ENCODE data around the gene NKIRAS1.
"Not testable (repeated sequence)": the region's sequence is repeated elsewhere in the genome, so short reads cannot be mapped to it uniquely, and the experiment has no call there.

The NKIRAS1 gene

DNA sequence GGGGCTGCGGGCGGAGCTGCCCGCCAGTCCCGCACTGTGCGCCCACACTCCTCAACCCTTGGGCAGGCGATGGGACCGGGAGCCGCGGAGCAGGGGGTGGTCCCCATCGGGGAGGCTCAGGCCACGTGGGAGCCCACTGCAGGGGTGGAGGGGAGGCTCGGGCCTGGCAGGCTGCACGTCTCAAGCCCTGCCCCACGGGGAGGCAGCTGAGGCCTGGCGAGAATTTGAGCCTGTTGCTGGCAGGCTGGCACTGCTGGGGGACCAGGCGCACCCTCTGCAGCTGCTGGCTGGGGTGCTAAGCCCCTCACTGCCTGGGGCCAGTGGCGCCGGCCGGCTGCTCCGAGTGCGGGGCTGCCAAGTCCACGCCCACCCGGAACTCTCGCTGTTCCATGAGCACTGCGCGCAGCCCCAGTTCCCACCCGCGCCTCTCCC is 34.3 kb downstream of the NKIRAS1 start:
- H3K4me3 ChIP-seq (ENCODE audit: insufficient read depth in 1 of 2, low read depth in 1 of 2, low read length in 2 of 2) = no peak overlapping the region
- H2BK120ac ChIP-seq (ENCODE audit: low read depth, low read length) = no peak overlapping the region
- DNase-seq = no peak
- H3K4me2 ChIP-seq (ENCODE audit: low read length, poor library complexity, severe bottlenecking) = no peak overlapping the region
- peaks cover 1% of the 10 kb centered on the region for H3K4me1 ChIP-seq (ENCODE audit: control insufficient read depth, insufficient read depth, low read depth, low read length)
- no peak overlapping the region for H2AFZ ChIP-seq (ENCODE audit: low read depth, low read length)
- peak overlapping the region in 1 of 2 experiments; percentile 7 for H3K18ac ChIP-seq (ENCODE audit: low read depth in 1 of 2, low read length in 2 of 2)
- H3K14ac ChIP-seq (ENCODE audit: low read length in 2 of 2) = no peak overlapping the region
- peaks cover 38% of the 10 kb centered on the region for H3K79me1 ChIP-seq (replicated peaks; ENCODE audit: low read length, poor library complexity, severe bottlenecking)
- no peaks in the 10 kb centered on the region for H3K9me3 ChIP-seq (ENCODE audit: control insufficient read depth, low read length)
- H3K27me3 ChIP-seq (ENCODE audit: control insufficient read depth in 1 of 2, insufficient read depth in 1 of 2, low read length in 2 of 2) = no peaks in the 10 kb centered on the region
- no peak overlapping the region for H2BK15ac ChIP-seq (ENCODE audit: low read depth, poor library complexity, severe bottlenecking)
- peaks cover 14 to 22% of the 10 kb centered on the region in 2 experiments for H3K36me3 ChIP-seq (ENCODE audit: control insufficient read depth in 1 of 2, insufficient read depth in 2 of 2, low read depth in 1 of 2, low read length in 2 of 2)
- no peak overlapping the region for H3K9ac ChIP-seq (ENCODE audit: low read length)
- H3K4ac ChIP-seq (ENCODE audit: low read depth in 1 of 2, low read length in 2 of 2) = no peak overlapping the region
- no peak overlapping the region for H3K23ac ChIP-seq (ENCODE audit: low read length in 2 of 2)
- H4K91ac ChIP-seq (ENCODE audit: low read length) = no peak overlapping the region
- peak overlapping the region; percentile 69 for H4K8ac ChIP-seq (ENCODE audit: low read length)
- 97% methylated on average over 28 of the region's 28 CpGs for WGBS
- H2BK12ac ChIP-seq (ENCODE audit: low read length in 2 of 2) = peak overlapping the region in 1 of 2 experiments; percentile 39
- H2AK5ac ChIP-seq (ENCODE audit: low read length, severe bottlenecking) = no peak overlapping the region
- H2BK5ac ChIP-seq (ENCODE audit: low read depth, low read length, poor library complexity, severe bottlenecking) = no peak overlapping the region
- no peak overlapping the region for H3K27ac ChIP-seq (ENCODE audit: low read length, poor library complexity, severe bottlenecking)

DNA sequence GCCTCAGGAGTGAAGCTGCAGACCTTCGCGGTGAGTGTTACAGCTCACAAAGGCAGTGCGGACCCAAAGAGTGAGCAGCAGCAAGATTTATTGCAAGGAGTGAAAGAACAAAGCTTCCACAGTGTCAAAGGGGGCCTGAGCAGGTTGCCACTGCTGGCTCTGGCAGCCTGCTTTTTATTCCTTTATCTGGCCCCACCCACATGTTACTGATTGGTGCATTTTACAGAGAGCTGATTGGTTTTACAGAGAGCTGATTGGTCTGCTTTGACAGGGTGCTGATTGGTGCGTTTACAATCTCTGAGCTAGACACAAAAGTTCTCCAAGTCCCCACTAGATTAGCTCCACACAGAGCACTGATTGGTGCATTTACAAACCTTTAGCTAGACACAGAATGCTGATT is 34.8 kb downstream of the NKIRAS1 start:
- H4K8ac ChIP-seq (ENCODE audit: low read length); H4K91ac ChIP-seq (ENCODE audit: low read length); H2BK5ac ChIP-seq (ENCODE audit: low read depth, low read length, poor library complexity, severe bottlenecking); H3K4me2 ChIP-seq (ENCODE audit: low read length, poor library complexity, severe bottlenecking); H3K4ac ChIP-seq (ENCODE audit: low read depth in 1 of 2, low read length in 2 of 2); H2BK15ac ChIP-seq (ENCODE audit: low read depth, poor library complexity, severe bottlenecking); H3K9me3 ChIP-seq (ENCODE audit: control insufficient read depth, low read length); H2AFZ ChIP-seq (ENCODE audit: low read depth, low read length); H3K14ac ChIP-seq (ENCODE audit: low read length in 2 of 2); H3K4me3 ChIP-seq (ENCODE audit: insufficient read depth in 1 of 2, low read depth in 1 of 2, low read length in 2 of 2); H2AK5ac ChIP-seq (ENCODE audit: low read length, severe bottlenecking); H3K18ac ChIP-seq (ENCODE audit: low read depth in 1 of 2, low read length in 2 of 2); H2BK12ac ChIP-seq (ENCODE audit: low read length in 2 of 2); H3K23ac ChIP-seq (ENCODE audit: low read length in 2 of 2); H3K27ac ChIP-seq (ENCODE audit: low read length, poor library complexity, severe bottlenecking); DNase-seq; H2BK120ac ChIP-seq (ENCODE audit: low read depth, low read length); H3K27me3 ChIP-seq (ENCODE audit: control insufficient read depth in 1 of 2, insufficient read depth in 1 of 2, low read length in 2 of 2); H3K9ac ChIP-seq (ENCODE audit: low read length); H3K4me1 ChIP-seq (ENCODE audit: control insufficient read depth, insufficient read depth, low read depth, low read length): not testable (repeated sequence)
- Histone ChIP-seq H3K79me1 (replicated peaks; ENCODE audit: low read length, poor library complexity, severe bottlenecking) (peaks cover 34% of the 10 kb centered on the region), H3K36me3 (ENCODE audit: control insufficient read depth in 1 of 2, insufficient read depth in 2 of 2, low read depth in 1 of 2, low read length in 2 of 2) (peaks cover 14 to 17% of the 10 kb centered on the region in 2 experiments)
- 66% methylated on average over 4 of the region's 4 CpGs for WGBS

DNA sequence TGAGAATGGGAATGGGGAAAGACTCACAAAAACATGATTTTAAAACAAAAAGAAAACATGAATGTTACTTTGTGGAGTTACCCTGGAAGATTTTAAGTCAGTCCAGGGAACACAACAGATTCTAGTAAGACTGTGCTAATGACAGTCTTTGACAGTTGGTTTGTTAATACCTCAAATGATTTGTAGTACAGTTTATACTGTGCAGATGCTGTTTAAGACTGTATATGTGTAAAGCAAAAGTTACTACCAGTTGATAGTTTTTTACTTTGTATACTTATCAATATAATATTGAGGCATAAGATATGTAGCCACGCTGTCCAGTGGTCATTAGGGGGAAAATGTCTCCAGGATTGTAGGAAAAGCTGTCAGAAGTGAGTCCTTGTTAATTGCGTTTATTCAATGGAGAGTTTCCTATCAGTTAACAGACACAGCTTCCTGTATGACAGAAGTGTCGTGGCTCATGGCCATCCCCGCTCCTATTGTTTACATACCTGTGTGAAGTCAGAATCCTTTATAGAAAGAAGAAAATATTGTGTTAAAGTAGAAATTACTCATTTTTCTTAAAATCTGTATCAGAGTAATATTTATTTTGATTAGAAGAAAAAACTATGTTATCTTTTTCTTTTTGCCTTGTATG is 36.0 kb downstream of the NKIRAS1 start:
- Histone ChIP-seq H3K23ac (ENCODE audit: low read length in 2 of 2) (no peak overlapping the region), H3K4ac (ENCODE audit: low read depth in 1 of 2, low read length in 2 of 2) (no peak overlapping the region)
- 59% methylated on average over 2 of the region's 4 CpGs for WGBS

DNA sequence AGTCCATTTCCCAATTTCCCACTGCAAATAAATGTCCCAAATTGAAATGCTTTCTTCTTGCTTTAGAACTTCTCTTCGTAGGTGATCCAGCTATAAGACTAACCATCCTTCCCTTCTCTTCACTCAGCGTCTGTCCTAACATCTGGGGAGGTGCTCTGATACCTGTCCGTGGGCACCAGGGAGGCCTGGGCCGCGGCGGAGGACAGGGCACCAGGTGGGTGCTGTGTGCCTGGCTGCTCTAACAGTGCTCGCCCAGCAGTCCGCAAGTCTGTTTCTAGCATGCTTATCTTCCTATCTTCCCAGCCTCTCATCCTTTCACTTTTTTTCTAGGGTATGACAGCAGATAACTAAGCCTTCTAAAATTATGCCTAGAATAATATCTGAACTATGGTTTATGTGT is 37.3 kb downstream of the NKIRAS1 start:
- Histone ChIP-seq H2AFZ (ENCODE audit: low read depth, low read length) (no peak overlapping the region), H3K4me1 (ENCODE audit: control insufficient read depth, insufficient read depth, low read depth, low read length) (peaks cover 3% of the 10 kb centered on the region), H3K4me3 (ENCODE audit: insufficient read depth in 1 of 2, low read depth in 1 of 2, low read length in 2 of 2) (no peak overlapping the region)

More for the DNA sequence above, 36.0 kb downstream of the NKIRAS1 start:
- Histone ChIP-seq H2BK15ac (ENCODE audit: low read depth, poor library complexity, severe bottlenecking) (no peak overlapping the region), H3K4me2 (ENCODE audit: low read length, poor library complexity, severe bottlenecking) (no peak overlapping the region), H2BK5ac (ENCODE audit: low read depth, low read length, poor library complexity, severe bottlenecking) (no peak overlapping the region), H2AFZ (ENCODE audit: low read depth, low read length) (no peak overlapping the region), H3K18ac (ENCODE audit: low read depth in 1 of 2, low read length in 2 of 2) (no peak overlapping the region), H4K8ac (ENCODE audit: low read length) (no peak overlapping the region), H2BK120ac (ENCODE audit: low read depth, low read length) (no peak overlapping the region), H4K91ac (ENCODE audit: low read length) (no peak overlapping the region), H3K4me3 (ENCODE audit: insufficient read depth in 1 of 2, low read depth in 1 of 2, low read length in 2 of 2) (no peak overlapping the region), H3K14ac (ENCODE audit: low read length in 2 of 2) (no peak overlapping the region), H3K9ac (ENCODE audit: low read length) (no peak overlapping the region), H3K36me3 (ENCODE audit: control insufficient read depth in 1 of 2, insufficient read depth in 2 of 2, low read depth in 1 of 2, low read length in 2 of 2) (peaks cover 11 to 14% of the 10 kb centered on the region in 2 experiments), H3K27me3 (ENCODE audit: control insufficient read depth in 1 of 2, insufficient read depth in 1 of 2, low read length in 2 of 2) (no peaks in the 10 kb centered on the region), H3K79me1 (replicated peaks; ENCODE audit: low read length, poor library complexity, severe bottlenecking) (peaks cover 30% of the 10 kb centered on the region), H3K27ac (ENCODE audit: low read length, poor library complexity, severe bottlenecking) (no peak overlapping the region), H3K4me1 (ENCODE audit: control insufficient read depth, insufficient read depth, low read depth, low read length) (peaks cover 3% of the 10 kb centered on the region), H2AK5ac (ENCODE audit: low read length, severe bottlenecking) (no peak overlapping the region), H3K9me3 (ENCODE audit: control insufficient read depth, low read length) (no peaks in the 10 kb centered on the region), H2BK12ac (ENCODE audit: low read length in 2 of 2) (no peak overlapping the region)
- DNase-seq = peak; percentile 29

More for the DNA sequence above, 37.3 kb downstream of the NKIRAS1 start:
- Histone ChIP-seq H2BK5ac (ENCODE audit: low read depth, low read length, poor library complexity, severe bottlenecking) (no peak overlapping the region), H3K9ac (ENCODE audit: low read length) (no peak overlapping the region), H3K18ac (ENCODE audit: low read depth in 1 of 2, low read length in 2 of 2) (no peak overlapping the region), H2AK5ac (ENCODE audit: low read length, severe bottlenecking) (no peak overlapping the region), H2BK120ac (ENCODE audit: low read depth, low read length) (no peak overlapping the region), H3K4me2 (ENCODE audit: low read length, poor library complexity, severe bottlenecking) (no peak overlapping the region), H3K27ac (ENCODE audit: low read length, poor library complexity, severe bottlenecking) (no peak overlapping the region), H3K79me1 (replicated peaks; ENCODE audit: low read length, poor library complexity, severe bottlenecking) (peaks cover 32% of the 10 kb centered on the region), H4K8ac (ENCODE audit: low read length) (no peak overlapping the region), H2BK12ac (ENCODE audit: low read length in 2 of 2) (no peak overlapping the region), H3K4ac (ENCODE audit: low read depth in 1 of 2, low read length in 2 of 2) (no peak overlapping the region), H3K27me3 (ENCODE audit: control insufficient read depth in 1 of 2, insufficient read depth in 1 of 2, low read length in 2 of 2) (no peaks in the 10 kb centered on the region), H3K9me3 (ENCODE audit: control insufficient read depth, low read length) (no peaks in the 10 kb centered on the region), H2BK15ac (ENCODE audit: low read depth, poor library complexity, severe bottlenecking) (no peak overlapping the region), H3K23ac (ENCODE audit: low read length in 2 of 2) (no peak overlapping the region), H4K91ac (ENCODE audit: low read length) (no peak overlapping the region), H3K14ac (ENCODE audit: low read length in 2 of 2) (no peak overlapping the region), H3K36me3 (ENCODE audit: control insufficient read depth in 1 of 2, insufficient read depth in 2 of 2, low read depth in 1 of 2, low read length in 2 of 2) (peaks cover 11 to 14% of the 10 kb centered on the region in 2 experiments)
- no peak for DNase-seq
- 98% methylated on average over 6 of the region's 8 CpGs for WGBS

Measured in mesenchymal stem cell (in vitro differentiated cells and primary cell).